ENCODE measurements around the gene AK3.
"Not testable (repeated sequence)": the region's sequence is repeated elsewhere in the genome, so short reads cannot be mapped to it uniquely, and the experiment has no call there.

Gene AK3

DNA sequence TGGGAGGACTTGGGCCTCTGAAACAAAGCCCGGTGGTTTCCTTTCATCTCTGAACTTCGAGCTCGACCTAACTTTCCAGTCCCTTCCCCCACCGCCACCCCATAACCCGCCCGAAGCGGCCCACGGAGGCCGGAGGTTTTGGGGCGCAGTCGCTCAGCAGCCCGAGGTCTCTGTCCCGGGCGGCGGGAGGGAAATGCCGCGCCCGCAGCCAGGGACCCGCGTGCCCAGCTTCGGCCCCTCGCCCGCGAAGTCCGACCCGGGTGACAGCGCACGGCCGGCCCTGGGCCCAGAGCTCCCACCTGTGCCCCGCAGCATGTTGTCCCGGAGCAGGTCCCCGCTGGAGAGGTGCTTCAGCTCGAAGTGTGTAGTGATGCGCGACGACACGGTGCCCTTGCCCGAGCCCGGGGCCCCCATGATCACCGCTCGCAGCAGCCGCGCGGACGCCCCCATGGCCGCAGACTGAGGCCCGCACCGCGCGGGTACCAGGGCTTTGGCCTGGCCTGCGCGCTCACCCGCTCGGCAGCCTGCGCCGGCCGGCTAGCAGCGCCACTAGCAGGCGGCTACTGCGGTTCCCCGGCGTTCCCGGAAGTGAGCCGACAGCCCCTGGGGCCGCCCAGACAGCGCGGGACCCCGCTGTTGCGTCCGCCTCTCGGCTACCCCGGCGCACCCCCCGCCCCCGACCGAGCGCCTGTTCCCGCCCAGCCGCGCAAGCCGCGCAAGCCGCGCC lies at the start of gene AK3:
Gene AK3 (minus strand): TSS at position 565 of the 727 bp plus-strand sequence. CDS start 115 bp downstream, at position 450.
- peak; percentile 87 for DNase-seq

DNA sequence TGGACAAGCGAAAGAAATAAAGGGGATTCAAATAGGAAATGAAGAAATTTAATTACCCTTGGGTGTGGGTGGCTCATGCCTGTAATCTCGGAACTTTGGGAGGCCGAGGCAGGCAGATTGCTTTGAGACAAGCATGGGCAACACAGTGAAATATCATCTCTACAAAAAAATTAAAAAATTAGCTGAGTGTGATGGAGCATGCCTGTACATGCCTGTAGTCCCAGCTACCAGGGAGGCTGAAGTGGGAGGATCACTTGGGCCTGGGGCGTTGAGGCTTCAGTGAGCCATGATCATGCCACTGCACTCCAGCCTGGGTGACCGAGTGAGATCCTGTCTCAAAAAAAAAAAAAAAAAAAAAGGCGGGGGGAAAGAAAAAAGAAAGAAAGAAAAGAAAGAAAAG lies 47.7 kb upstream of the AK3 start:
- no peak for DNase-seq

DNA sequence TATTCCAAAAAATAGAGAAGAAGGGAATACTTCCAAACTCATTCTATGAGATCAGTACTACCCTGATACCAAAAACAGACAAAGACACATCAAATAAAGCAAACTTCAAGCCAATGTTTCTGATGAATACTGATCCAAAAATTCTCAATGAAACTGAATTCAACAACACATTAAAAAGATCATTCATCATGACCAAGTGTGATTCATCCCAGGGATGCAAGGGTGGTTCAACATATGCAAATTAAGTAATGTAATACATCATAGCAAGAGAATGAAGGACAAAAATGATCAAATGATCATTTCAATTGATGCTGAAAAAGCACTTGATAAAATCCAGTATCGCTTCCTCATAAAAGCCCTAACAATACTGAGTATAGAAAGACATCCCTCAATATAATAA lies 46.9 kb upstream of the AK3 start:
- no peak for DNase-seq

DNA sequence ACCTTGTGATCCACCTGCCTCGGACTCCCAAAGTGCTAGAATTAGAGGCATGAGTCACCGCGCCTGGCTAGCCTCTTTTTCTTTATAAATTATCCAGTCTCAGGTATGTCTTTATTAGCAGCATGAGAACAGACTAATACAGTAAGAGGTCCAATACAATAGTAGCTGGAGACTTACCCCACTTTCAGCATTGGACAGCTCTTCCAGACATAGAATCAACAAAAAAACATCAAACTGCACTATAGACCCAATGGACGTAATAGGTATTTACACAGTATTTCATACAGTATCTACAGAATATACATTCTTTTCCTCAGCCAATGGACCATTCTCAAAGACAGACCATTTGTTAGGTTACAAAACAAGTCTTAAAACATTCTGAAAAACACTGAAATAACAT lies 45.6 kb upstream of the AK3 start:
- DNase-seq: no peak

- no peak for DNase-seq
Observed at GRCh38 chr9:4784403-4784802, 43.4 kb upstream of the AK3 start.

GRCh38 chr9:4783191-4783590 lies 42.2 kb upstream of the AK3 start:
- DNase-seq: not testable (repeated sequence)

DNA sequence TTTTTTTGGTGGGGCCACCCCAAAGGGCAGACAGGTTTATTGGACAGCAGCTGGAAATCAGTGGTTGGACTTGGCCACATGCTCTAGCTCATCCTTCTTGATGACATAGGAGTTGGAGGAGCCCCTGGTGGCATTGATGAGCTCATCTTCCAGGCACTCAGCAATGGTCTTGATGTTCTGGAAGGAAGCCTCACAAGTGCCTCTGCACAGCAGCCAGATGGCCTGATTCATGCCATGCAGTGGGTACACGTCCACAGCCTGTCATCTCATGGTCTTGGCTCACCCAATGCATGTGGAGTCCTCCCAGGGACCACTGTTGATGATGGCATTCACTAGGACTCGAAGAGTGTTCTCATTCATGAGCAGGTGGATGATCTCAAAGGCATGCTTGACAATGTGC lies 40.4 kb upstream of the AK3 start:
- no peak for DNase-seq

GRCh38 chr9:4780651-4781050 lies 39.6 kb upstream of the AK3 start:
- no peak for DNase-seq

- not testable (repeated sequence) for DNase-seq
Observed at GRCh38 chr9:4774958-4775357, 34.0 kb upstream of the AK3 start.

- DNase-seq: no peak
Observed at GRCh38 chr9:4774209-4774608, 33.2 kb upstream of the AK3 start.

DNA sequence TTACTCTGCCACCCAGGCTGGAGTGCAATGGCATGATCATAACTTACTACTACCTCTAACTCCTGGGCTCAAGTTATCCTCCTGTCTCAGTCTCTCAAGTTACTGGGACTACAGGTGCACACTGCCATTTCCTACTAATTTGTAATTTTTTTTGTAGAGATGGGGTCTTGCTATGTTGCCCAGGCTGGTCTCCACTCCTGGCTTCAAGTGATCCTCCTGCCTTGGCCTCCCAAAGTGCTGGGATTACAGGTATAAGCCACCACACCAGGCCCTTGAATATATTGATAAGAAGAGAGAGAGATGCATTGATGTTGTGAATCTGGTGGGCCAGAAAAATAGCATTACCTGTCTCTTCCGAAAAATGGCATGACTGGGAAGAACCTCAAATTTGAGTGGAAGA lies 30.8 kb upstream of the AK3 start:
- DNase-seq: no peak

GRCh38 chr9:4769321-4770080 lies 28.5 kb upstream of the AK3 start:
- DNase-seq: no peak

DNA sequence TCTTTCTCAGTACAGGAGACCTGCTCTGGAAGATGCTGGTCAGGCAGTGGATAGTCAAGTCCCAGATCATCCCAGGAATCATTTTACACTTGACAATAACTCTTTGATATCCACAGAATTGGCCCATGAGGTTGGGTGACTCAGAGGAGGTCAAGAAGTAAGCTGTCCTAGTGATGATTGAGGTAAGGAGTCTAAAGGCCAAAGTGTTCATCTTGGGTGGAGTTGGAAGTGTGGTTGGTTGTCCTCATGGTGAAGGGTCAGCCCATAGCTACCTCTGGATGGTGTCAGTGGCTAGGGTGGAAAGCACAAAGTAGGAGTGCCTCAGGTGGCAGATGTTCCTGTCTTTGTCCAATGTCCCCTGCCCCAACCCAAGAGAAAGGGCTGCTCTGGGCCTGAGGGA lies 27.7 kb upstream of the AK3 start:
- DNase-seq: no peak

DNA sequence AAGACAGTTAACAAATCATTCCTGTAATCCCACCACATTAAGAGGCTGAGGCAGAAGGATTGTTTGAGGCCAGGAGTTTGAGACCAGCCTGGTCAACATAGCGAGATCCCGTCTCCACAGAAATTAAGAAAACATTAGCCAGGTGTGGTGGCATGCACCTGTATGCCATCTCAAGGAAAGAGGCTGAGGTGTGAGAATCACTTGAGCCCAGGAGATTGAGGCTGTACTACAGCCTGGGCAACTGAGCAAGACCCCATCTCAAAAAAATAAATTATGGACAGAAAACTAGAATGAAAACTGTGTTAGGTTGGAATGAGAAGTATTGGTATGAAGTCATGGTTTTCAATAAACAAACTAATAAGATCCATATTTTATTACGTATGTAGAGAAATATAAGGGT lies 23.0 kb upstream of the AK3 start:
- DNase-seq: no peak

GRCh38 chr9:4762886-4763541 lies 22.0 kb upstream of the AK3 start:
- peak; percentile 13 to 50 for DNase-seq

GRCh38 chr9:4762108-4762885 lies 21.3 kb upstream of the AK3 start:
- peak; percentile 83 to 84 for DNase-seq

GRCh38 chr9:4760122-4760521 lies 19.1 kb upstream of the AK3 start:
- DNase-seq: peak in 1 of 2 donors; percentile 26

DNA sequence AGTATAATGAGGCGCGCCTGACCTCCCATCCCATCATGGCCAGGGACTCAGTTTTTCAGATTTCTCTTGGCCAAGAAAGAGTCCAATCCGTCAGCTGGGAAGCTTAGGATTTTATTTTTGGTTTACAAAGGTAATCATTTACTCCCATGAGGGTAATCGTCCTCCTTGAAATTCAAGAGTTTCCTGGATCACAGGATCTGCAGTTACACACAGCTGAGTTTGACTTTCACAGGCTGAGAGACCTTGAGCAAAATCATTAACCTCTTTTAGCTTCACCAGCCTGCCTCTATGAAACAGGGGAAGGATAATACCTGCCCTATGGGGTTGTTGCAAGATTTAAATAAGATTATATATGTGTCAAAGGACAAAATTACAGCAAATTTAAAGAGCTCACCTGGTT lies 15.4 kb upstream of the AK3 start:
- no peak for DNase-seq

DNA sequence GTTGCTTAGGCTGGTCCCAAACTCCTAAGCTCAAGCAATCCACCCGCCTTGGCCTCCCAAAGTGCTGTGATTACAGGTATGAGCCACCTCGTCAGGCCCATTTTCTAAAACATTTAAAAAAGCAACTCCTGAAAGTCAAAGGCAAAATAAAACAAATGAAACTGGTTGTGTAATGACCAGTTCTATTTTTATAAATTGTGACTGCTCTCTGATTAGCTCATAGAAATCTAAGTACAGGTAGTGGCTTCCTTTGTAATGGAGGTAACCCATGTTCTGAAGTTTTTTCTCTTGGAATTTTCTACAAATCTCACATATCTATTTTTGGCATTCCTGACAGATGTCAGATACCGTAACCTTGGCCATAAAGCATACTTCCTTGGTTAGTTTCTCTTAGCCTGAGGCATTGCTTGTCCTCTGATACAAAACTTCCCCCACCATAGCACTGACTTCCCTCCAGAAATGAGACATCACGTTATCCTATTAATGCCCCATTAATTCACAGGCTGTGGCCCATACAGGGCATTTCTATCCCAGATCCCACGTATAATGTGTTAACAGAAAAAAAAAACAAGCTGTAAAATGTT lies 14.1 kb upstream of the AK3 start:
- DNase-seq: no peak

DNA sequence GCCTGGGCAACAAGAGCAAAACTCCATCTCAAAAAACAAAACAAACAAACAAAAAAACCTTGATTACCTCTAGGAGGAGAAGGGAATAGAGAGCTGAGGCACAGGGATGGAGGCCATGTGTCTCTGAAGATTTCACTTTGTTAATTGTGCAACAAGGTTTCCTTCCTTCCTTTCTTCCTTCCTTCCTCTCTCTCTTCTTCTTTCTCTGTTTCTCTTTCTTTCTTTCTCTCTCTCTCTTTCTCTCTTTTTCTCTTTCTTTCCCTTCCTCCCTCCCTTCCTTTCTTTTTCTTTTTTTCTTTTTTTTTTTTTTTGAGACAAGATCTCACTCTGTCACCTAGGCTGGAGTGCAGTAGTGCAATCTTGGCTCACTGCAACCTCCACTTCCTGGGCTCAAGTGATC lies 13.5 kb upstream of the AK3 start:
- DNase-seq: not testable (repeated sequence)

- DNase-seq: peak in 1 of 2 donors; percentile 57
Observed at GRCh38 chr9:4750023-4750673, 9.1 kb upstream of the AK3 start.

GRCh38 chr9:4748612-4749011 lies 7.6 kb upstream of the AK3 start:
- no peak for DNase-seq
